Thyroid gland (tissue), 4 donors: ENCODE measurements around the gene PTDSS2.

Source experiments
- POLR2A ChIP-seq, 2 donors: fragments of 450-650 bp; IDR thresholded peaks; one replicate each; pipeline ENCODE4 v1.6.1; 2017; ENCODE audit warnings: antibody characterized with exemption in 2 of 2, mild to moderate bottlenecking in 2 of 2, moderate library complexity in 1 of 2
- TF ChIP-seq, protein P1 (sequence below), 6 experiments: fragments of 200-600 bp in 3 of 6; fragments of 450-650 bp in 3 of 6; sonication (generic) in 3 of 6; IDR thresholded peaks; one replicate each; pipeline ENCODE4 v1.5.1; 2016 to 2019; ENCODE audit warnings: antibody characterized with exemption in 6 of 6, mild to moderate bottlenecking in 2 of 6, inconsistent platforms in 1 of 6, moderate library complexity in 1 of 6

GRCh38 chr11:506995-507726, 57.1 kb downstream of the PTDSS2 start, which contains the start of gene RNH1:
- peak in 1 of 2 donors; percentile 70 for TF ChIP-seq POLR2A (IDR thresholded peaks at IDR 0.05)
- TF ChIP-seq, protein P1, sequence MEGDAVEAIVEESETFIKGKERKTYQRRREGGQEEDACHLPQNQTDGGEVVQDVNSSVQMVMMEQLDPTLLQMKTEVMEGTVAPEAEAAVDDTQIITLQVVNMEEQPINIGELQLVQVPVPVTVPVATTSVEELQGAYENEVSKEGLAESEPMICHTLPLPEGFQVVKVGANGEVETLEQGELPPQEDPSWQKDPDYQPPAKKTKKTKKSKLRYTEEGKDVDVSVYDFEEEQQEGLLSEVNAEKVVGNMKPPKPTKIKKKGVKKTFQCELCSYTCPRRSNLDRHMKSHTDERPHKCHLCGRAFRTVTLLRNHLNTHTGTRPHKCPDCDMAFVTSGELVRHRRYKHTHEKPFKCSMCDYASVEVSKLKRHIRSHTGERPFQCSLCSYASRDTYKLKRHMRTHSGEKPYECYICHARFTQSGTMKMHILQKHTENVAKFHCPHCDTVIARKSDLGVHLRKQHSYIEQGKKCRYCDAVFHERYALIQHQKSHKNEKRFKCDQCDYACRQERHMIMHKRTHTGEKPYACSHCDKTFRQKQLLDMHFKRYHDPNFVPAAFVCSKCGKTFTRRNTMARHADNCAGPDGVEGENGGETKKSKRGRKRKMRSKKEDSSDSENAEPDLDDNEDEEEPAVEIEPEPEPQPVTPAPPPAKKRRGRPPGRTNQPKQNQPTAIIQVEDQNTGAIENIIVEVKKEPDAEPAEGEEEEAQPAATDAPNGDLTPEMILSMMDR (IDR thresholded peaks at IDR 0.05) = no peak
